HFFc6 (cell line): ENCODE results near the gene ITIH4. TPM values are rescaled to one million over a fixed set of nuclear protein-coding genes. Genes with fewer than 3 reads are reported as not detected.
A peak's percentile ranks its signal among the peaks of the same experiment; 100 is the strongest.

Experiments
- DNase-seq: peaks from one replicate; pipeline ENCODE4 v3.0.0-alpha.2; 2018
- H3K27ac Mint-ChIP-seq: 2 replicates; pipeline ENCODE4 v1.8.0; 2020; ENCODE audit warnings: mild to moderate bottlenecking, mixed read lengths
- H3K27me3 Mint-ChIP-seq: 2 replicates; pipeline ENCODE4 v1.8.0; 2021; ENCODE audit warnings: mild to moderate bottlenecking, moderate library complexity, mixed read lengths; ENCODE audit not compliant: insufficient read depth
- H3K36me3 Mint-ChIP-seq: 2 replicates; pipeline ENCODE4 v1.8.0; 2021; ENCODE audit warnings: low read depth, mixed read lengths
- H3K4me1 Mint-ChIP-seq: 2 replicates; pipeline ENCODE4 v1.8.0; 2020; ENCODE audit warnings: low read depth, mixed read lengths
- H3K4me3 Mint-ChIP-seq: 2 replicates; pipeline ENCODE4 v1.8.0; 2020; ENCODE audit warnings: mild to moderate bottlenecking, moderate library complexity, mixed read lengths
- H3K9me3 Mint-ChIP-seq: 2 replicates; pipeline ENCODE4 v1.8.0; 2020; ENCODE audit warnings: mild to moderate bottlenecking, mixed read lengths
- total RNA-seq, 6 experiments: library from RNA; stranded (reverse); fragmentation: NEBNext Ultra II Directional; extraction: Animal tissue kit (Norgen Biotek cat#: 25700); gene quantifications; 2 replicates in 1 of 6; 3 replicates in 5 of 6; pipeline ENCODE4 v1.2.3, GENCODE V29; 2021
- TF ChIP-seq, protein P1 (sequence below): fragments of 200-600 bp; sonication (generic); IDR thresholded peaks from 2 replicates; pipeline ENCODE4 v1.5.0; 2021; ENCODE audit warnings: antibody characterized with exemption, mild to moderate bottlenecking

Gene ITIH4
- total RNA-seq, 6 experiments from 2014 or later = 0.55 to 2.4 (median 0.79) TPM

- peaks cover 4% of the 10 kb centered on the region; the same call in 1 of the 2 replicates for H3K36me3 Mint-ChIP-seq
- H3K27ac Mint-ChIP-seq = no peak overlapping the region
- TF ChIP-seq, protein P1, sequence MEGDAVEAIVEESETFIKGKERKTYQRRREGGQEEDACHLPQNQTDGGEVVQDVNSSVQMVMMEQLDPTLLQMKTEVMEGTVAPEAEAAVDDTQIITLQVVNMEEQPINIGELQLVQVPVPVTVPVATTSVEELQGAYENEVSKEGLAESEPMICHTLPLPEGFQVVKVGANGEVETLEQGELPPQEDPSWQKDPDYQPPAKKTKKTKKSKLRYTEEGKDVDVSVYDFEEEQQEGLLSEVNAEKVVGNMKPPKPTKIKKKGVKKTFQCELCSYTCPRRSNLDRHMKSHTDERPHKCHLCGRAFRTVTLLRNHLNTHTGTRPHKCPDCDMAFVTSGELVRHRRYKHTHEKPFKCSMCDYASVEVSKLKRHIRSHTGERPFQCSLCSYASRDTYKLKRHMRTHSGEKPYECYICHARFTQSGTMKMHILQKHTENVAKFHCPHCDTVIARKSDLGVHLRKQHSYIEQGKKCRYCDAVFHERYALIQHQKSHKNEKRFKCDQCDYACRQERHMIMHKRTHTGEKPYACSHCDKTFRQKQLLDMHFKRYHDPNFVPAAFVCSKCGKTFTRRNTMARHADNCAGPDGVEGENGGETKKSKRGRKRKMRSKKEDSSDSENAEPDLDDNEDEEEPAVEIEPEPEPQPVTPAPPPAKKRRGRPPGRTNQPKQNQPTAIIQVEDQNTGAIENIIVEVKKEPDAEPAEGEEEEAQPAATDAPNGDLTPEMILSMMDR = no peak
- H3K27me3 Mint-ChIP-seq = peaks cover 4% of the 10 kb centered on the region
- no peak overlapping the region for H3K4me3 Mint-ChIP-seq
- H3K9me3 Mint-ChIP-seq = no peaks in the 10 kb centered on the region
- H3K4me1 Mint-ChIP-seq = peaks cover 26% of the 10 kb centered on the region
- no peak for DNase-seq
Observed at GRCh38 chr3:52833202-52833601, 2.7 kb upstream of the ITIH4 start.

- peak; percentile 83 for DNase-seq
- peak overlapping the region; percentile 69 for H3K27ac Mint-ChIP-seq
- no peaks in the 10 kb centered on the region for H3K36me3 Mint-ChIP-seq
- H3K27me3 Mint-ChIP-seq = peaks cover 11% of the 10 kb centered on the region
- H3K4me3 Mint-ChIP-seq = peak overlapping the region; percentile 36; the same call in 1 of the 2 replicates
- H3K4me1 Mint-ChIP-seq = peaks cover 32% of the 10 kb centered on the region
- TF ChIP-seq, protein P1 = no peak
- no peaks in the 10 kb centered on the region for H3K9me3 Mint-ChIP-seq
Observed at GRCh38 chr3:52831500-52832301, 1.2 kb upstream of the ITIH4 start.

- Mint-ChIP-seq H3K4me3 (no peak overlapping the region), H3K4me1 (peaks cover 23% of the 10 kb centered on the region), H3K27me3 (peaks cover 14% of the 10 kb centered on the region), H3K27ac (no peak overlapping the region), H3K36me3 (no peaks in the 10 kb centered on the region), H3K9me3 (no peaks in the 10 kb centered on the region)
- TF ChIP-seq, protein P1 = no peak
- no peak for DNase-seq
Observed at GRCh38 chr3:52829906-52830463, 487 bp downstream of the ITIH4 start.

DNA sequence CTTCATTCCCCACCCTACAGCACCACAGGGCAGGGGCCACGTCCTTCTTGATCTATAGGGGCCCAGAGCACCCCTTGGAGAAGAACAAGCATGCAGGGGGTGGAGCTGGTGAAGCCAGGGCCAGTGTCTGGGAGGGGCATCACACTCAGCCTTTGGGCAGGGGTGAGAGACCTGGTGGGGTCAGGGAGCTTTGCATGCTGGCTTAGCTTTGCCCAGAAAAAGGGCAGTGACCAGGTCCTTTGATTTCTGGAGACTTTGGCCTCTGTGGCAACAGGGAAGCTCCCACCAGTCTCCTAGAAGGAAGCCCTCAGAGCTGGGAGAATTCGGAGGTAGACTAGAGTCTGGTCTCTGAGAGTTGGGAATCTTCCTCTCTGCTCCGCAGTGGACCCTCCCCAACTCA is 990 bp downstream of the ITIH4 start:
- DNase-seq = no peak
- Mint-ChIP-seq H3K4me1 (peaks cover 22% of the 10 kb centered on the region), H3K27me3 (peaks cover 14% of the 10 kb centered on the region), H3K9me3 (no peaks in the 10 kb centered on the region), H3K27ac (no peak overlapping the region), H3K4me3 (no peak overlapping the region), H3K36me3 (no peaks in the 10 kb centered on the region)
- TF ChIP-seq, protein P1 = no peak

GRCh38 chr3:52827866-52828376 is 2.6 kb downstream of the ITIH4 start:
- TF ChIP-seq, protein P1 = peak; percentile 33
- Mint-ChIP-seq H3K4me1 (peaks cover 22% of the 10 kb centered on the region), H3K9me3 (no peaks in the 10 kb centered on the region), H3K27me3 (peaks cover 14% of the 10 kb centered on the region), H3K36me3 (no peaks in the 10 kb centered on the region), H3K4me3 (no peak overlapping the region), H3K27ac (no peak overlapping the region)
- DNase-seq = no peak
